Glomerular visceral epithelial cell (primary cell): ENCODE results near the gene CORO6.
A peak's percentile ranks its signal among the peaks of the same experiment; 100 is the strongest.

ENCODE experiments used
- DNase-seq: peaks from one replicate; pipeline ENCODE4 v3.0.0-alpha.2; 2016; ENCODE audit errors: extremely low spot score

Gene CORO6

GRCh38 chr17:29612404-29613280, 10.1 kb downstream of the CORO6 start:
- no peak for DNase-seq

GRCh38 chr17:29612094-29612403, 10.7 kb downstream of the CORO6 start:
- no peak for DNase-seq

DNA sequence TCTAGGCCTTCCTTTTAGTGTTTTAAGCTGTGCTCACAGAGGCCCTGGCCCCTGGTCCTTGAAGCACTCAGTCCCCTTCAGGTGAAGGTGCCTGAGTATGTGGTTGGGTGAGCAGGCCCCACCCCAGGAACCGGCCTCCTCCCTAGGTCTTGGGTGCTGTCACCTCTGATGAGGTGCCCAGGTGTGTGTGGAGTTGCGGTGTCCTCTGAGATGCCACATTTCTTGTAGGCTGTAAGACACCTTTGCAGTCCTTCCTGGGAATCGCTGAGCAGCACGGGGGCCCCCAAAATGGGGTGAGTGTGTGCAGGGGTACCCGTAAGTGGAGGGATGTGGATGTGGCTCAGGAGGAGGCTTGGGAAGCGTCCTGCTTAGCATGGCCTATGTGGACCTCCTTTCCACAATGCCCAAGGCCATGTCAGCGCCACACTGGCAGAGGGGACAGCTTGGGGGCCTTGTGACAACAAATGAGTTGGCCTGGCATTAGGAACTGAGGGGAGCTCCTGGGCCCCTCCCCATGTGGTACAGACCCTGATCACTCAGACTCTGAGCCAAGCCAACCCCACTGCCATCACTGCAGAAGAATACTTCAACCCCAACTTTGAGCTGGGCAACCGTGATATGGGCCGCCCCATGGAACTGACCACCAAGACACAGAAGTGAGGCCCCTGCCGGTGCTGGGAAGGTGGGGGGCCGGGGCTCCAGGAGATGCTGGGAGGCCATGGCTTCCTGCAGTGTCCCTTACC, 11.2 kb downstream of the CORO6 start:
- DNase-seq: no peak

DNA sequence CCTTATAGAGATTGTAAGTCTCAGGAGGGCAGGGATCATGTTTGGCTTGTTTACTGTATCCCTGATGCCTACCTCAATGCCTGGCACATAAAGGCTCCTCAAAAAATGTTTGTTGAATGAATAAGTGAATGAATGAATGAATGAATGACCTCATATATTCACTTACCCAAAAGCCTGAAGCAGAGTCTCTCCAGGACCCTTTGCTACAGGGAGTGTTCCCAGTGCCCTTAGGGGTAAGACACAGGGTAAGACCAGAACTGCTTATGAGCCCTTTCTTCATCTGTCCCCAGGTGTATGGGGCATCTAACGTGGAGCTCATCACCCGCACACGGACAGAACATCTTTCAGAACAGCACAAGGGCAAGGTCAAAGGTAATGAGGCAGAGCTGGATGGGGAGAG, 12.3 kb downstream of the CORO6 start:
- no peak for DNase-seq

DNA sequence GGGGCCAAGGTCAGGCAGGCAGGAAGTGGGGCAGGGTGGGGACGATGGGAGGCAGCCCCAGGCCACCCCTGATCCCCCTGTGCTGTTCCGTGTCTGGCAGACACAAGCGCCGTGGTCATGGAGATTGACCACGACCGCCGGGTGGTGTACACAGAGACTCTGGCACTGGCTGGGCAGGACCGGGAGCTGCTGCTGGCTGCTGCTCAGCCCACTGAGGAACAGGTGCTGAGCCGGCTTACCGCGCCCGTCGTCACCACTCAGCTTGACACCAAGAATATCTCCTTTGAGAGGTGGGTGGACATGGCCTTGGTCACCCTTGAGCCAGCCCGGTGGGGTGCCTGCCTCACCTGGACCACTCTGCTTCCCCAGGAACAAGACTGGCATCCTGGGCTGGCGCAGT, 13.7 kb downstream of the CORO6 start:
- no peak for DNase-seq

DNA sequence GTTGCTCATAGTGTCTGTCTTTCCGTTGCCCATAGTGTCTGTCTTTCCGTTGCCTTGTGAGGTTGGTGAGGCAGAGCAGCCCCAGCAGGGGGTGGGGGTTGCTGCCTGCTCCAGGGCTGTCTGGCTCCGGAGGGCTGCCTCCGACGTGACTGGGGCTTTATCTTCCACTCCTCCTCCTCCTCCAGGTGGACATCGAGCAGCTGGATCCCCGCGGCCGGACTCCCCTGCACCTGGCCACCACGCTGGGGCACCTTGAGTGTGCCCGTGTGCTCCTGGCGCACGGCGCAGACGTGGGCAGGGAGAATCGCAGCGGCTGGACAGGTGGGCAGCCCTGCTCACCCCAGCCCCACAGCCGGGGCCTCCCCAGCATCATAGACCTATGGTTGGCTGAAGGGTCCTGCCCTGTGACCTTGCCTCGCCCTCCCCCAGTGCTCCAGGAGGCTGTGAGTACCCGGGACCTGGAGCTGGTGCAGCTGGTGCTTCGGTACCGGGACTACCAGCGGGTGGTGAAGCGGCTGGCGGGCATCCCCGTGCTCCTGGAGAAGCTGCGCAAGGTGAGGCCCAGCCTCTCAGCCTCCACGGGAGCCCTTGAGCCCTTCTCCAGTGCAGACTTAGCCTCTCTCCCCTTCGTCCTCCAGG, 15.0 kb downstream of the CORO6 start:
- no peak for DNase-seq

- no peak for DNase-seq
Observed at GRCh38 chr17:29603109-29603674, 19.5 kb downstream of the CORO6 start.

DNA sequence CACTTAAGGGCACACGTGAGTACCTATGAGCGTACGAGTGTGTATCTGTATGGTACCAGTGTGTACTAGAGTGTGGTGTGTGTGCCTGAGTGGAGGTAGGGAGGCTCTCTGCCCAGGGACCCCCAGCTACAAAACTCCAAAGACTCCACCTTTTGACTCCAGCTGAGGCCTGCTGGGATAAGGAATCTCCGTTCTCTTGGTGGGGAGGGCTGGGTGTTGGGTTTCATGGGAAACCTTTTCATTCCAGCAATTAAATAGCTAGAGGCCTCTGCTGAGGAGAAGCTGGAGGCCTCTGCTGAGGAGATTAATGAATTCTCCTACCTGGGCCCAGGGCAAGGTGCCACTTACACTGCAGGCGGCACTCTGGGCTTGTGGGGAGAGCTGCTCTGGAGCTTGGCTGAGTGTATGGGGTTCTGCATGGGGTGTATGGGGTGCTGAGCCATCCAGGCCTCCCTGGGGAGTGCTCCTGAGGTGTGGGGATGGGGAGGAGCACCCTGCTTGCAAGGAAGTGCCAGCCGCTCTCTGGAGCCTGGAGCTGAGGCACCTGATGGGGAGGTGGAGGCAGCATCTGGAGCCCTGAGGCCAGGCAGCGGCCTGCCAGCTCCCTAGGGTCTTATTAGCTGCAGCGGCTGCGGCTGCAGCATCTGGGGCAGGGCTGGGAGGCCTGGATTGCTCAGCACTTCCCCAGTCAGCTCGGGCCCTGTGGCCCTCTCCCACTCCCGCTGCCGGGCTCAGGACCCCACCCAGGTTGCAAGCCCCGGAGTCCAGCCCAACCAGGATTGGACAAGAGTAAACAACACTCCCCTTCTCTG, 25.1 kb downstream of the CORO6 start:
- DNase-seq: no peak

- DNase-seq: no peak
Observed at GRCh38 chr17:29596811-29597210, 25.9 kb downstream of the CORO6 start.

- no peak for DNase-seq
Observed at GRCh38 chr17:29595943-29596774, 26.6 kb downstream of the CORO6 start.

GRCh38 chr17:29595107-29595942, 27.4 kb downstream of the CORO6 start:
- no peak for DNase-seq

DNA sequence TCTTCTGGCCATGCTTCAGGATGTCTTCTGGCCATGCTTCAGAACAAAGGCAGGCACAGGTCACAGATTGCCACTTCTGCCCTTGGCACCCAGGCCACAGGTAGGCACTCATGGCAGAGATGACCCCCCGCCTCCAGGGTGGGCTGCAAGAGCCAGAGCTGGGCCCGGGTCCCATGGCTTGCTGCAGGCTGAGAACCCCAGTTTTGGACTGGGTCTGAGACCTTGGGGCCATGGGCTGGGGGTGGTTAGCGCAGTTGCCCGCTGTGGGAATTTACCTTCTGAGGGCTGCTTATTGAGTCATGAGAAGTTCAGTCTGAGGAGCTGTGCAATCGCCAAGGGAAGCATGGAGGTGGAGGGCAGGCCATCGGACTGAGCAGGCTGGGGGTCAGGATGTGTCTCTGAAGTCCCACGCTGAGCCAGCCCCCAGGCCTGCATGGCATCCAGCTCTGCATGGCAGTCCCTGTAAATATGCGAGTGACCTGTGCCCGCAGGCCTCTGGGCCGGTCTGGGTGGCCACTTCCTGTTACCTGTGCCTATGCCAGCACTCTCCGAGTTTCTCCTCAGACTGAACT, 28.1 kb downstream of the CORO6 start:
- DNase-seq: no peak

- DNase-seq: no peak
Observed at GRCh38 chr17:29593591-29594518, 28.9 kb downstream of the CORO6 start.

GRCh38 chr17:29592850-29593551, 29.7 kb downstream of the CORO6 start, which contains the start of gene ANKRD13B:
TSS of gene ANKRD13B (plus strand) at chr17:29593132. CDS start at chr17:29593622, 490 bp downstream.
- DNase-seq: no peak

DNA sequence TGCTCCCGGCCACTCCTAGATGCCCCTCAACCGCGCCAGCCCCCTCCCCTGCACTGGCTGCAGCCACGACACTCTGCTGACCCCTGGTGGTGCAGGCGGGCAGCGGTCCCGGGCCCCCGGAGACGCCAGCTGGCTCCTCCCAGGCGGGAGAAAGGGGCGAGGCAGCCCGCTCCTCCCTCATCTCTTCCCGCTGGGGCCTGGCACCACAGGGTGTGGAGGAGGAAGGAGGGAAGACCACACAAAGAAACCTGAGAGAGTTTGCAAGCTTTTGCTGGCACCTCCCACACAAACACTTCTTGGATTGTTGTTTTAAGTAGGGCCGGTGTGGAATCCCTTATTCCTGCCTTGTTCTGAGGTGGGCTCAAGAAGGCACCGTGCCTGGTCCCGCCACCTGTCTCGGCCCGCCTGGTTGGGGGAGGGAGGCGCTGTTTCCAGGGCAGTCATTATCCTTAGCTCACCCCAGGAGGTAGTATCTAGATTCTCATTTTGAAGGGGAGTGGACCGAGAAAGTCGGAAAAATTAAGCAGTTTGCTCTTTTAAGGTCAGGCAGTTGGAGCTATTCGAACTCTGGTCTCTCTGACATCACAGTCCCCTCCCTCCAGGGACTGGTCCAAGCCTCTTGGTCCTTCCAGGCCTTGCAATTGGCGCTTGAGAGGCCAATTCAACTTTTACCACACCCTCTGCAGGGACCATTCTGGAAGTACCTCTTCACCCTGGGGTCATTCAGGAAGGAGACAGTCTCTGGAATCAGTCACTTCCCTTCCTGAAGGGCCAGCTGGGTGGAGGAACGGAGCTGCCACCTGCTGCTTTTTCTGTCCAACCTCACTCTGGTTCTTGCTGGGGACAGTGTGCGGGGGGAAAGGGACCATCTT, 30.7 kb downstream of the CORO6 start:
- DNase-seq: peak; percentile 90

- DNase-seq: peak; percentile 65
Observed at GRCh38 chr17:29591146-29591736, 31.5 kb downstream of the CORO6 start.
